H1 (cell line): ENCODE measurements around the gene SMIM32. TPM values are rescaled to one million over a fixed set of nuclear protein-coding genes. Genes with fewer than 3 reads are reported as not detected.

ENCODE experiments used
- FOSL1 ChIP-seq: IDR thresholded peaks from 2 replicates; pipeline ENCODE4 v1.6.1; 2011; ENCODE audit warnings: mild to moderate bottlenecking, low read depth, low read length, moderate library complexity; ENCODE audit not compliant: insufficient read depth
- GTF2F1 ChIP-seq: IDR thresholded peaks from 2 replicates; pipeline ENCODE4 v1.6.1; 2012; ENCODE audit warnings: low read depth, low read length, improper control_type of control experiment, borderline replicate concordance
- JUND ChIP-seq: IDR thresholded peaks from 2 replicates; pipeline ENCODE4 v1.6.1; 2011; ENCODE audit warnings: mild to moderate bottlenecking, improper control_type of control experiment, low read length
- POU5F1 ChIP-seq: IDR thresholded peaks from 2 replicates; pipeline ENCODE4 v1.6.1; 2011; ENCODE audit warnings: low read depth, mild to moderate bottlenecking, low read length, moderate library complexity
- SAP30 ChIP-seq: fragments of 300-600 bp; sonication (generic); IDR thresholded peaks from 2 replicates; pipeline ENCODE4 v1.7.1; 2012; ENCODE audit warnings: low read length, moderate library complexity, mild to moderate bottlenecking, inconsistent platforms; ENCODE audit not compliant: insufficient read depth, insufficient replicate concordance
- polyA plus RNA-seq, 7 experiments: library from polyadenylated mRNA; depleted of rRNA in 3 of 7; stranded (reverse) in 5 of 7; unstranded in 2 of 7; fragments of >200 nt in 5 of 7; fragments of 200-250 nt in 2 of 7; gene quantifications; 1 replicate in 5 of 7; 2 replicates in 1 of 7; 4 replicates in 1 of 7; pipeline versions ENCODE4 v1.2.1 to v1.2.3, GENCODE V29; 2011 to 2013; ENCODE audit warnings: missing spikeins in 2 of 7, mixed read lengths in 2 of 7
- total RNA-seq: library from RNA; stranded (reverse); fragmentation: NEBNext Ultra II Directional; extraction: Animal tissue kit (Norgen Biotek cat#: 25700); gene quantifications from 2 replicates; pipeline ENCODE4 v1.2.1, GENCODE V29; 2021
- TF ChIP-seq, protein P1 (sequence below): IDR thresholded peaks from 2 replicates; pipeline ENCODE4 v1.6.1; 2011; ENCODE audit warnings: low read length, improper control_type of control experiment
- TF ChIP-seq, protein P2 (sequence below): IDR thresholded peaks from 2 replicates; pipeline ENCODE4 v1.6.1; 2012; ENCODE audit warnings: low read length, inconsistent platforms
- TF ChIP-seq, protein P3 (sequence below): IDR thresholded peaks from 2 replicates; pipeline ENCODE4 v1.6.1; 2012; ENCODE audit warnings: inconsistent platforms

SMIM32 gene
- total and polyA plus RNA-seq, 2 of the 8 experiments (the other 6 are each of a cell fraction or from before 2014, with no cell fraction given), result 0.09 to 0.22 TPM

DNA sequence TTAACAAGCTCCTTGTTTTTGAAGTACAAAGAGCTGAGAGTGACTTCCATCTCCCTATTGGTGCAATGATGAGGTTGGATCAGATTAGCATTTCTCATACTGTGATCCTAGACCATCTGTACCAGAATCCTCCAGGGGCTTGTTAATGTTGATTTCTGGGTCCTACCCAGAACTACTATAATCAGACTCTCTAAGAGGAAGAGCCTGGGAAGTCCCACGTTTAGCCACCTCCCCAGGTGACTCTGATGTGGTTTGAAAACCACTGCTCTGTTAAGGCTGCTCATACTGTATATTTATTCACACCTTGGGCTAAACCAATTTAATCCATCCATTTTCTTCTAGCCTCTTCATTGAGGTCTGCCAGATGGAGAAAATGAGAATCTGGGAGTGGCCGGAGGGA lies 49.6 kb upstream of the SMIM32 start (continued):
- no peak for TF ChIP-seq FOSL1
- no peak for TF ChIP-seq JUND
- TF ChIP-seq, protein P1, sequence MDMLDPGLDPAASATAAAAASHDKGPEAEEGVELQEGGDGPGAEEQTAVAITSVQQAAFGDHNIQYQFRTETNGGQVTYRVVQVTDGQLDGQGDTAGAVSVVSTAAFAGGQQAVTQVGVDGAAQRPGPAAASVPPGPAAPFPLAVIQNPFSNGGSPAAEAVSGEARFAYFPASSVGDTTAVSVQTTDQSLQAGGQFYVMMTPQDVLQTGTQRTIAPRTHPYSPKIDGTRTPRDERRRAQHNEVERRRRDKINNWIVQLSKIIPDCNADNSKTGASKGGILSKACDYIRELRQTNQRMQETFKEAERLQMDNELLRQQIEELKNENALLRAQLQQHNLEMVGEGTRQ, result no peak
- no peak for TF ChIP-seq POU5F1
- TF ChIP-seq, protein P2, sequence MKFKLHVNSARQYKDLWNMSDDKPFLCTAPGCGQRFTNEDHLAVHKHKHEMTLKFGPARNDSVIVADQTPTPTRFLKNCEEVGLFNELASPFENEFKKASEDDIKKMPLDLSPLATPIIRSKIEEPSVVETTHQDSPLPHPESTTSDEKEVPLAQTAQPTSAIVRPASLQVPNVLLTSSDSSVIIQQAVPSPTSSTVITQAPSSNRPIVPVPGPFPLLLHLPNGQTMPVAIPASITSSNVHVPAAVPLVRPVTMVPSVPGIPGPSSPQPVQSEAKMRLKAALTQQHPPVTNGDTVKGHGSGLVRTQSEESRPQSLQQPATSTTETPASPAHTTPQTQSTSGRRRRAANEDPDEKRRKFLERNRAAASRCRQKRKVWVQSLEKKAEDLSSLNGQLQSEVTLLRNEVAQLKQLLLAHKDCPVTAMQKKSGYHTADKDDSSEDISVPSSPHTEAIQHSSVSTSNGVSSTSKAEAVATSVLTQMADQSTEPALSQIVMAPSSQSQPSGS, result no peak
- TF ChIP-seq SAP30, result no peak
- no peak for TF ChIP-seq GTF2F1
- TF ChIP-seq, protein P3, sequence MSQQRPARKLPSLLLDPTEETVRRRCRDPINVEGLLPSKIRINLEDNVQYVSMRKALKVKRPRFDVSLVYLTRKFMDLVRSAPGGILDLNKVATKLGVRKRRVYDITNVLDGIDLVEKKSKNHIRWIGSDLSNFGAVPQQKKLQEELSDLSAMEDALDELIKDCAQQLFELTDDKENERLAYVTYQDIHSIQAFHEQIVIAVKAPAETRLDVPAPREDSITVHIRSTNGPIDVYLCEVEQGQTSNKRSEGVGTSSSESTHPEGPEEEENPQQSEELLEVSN, result no peak
